ENCODE data around the gene DUSP16.
"Not testable (repeated sequence)": the region's sequence is repeated elsewhere in the genome, so short reads cannot be mapped to it uniquely, and the experiment has no call there.

The DUSP16 gene

DNA sequence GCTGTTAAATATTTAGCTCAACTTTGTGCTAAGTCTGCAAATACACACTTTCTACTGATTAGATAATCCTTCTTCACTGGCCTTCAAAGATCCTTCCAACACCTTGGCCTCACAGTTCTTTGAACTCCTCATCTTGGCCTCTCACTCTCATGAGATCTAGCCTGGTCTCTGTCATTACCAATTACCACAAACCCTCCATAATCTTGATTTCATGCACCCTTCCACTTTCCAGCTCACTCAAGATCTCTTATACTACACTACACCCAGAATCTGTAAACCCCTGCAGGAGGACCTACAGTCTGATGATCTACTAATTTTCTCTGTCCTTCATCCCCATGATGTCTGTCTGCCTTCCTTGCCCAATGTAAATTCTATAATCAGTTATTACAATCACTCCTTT, 71.1 kb downstream of the DUSP16 start:
- DNase-seq = no peak

DNA sequence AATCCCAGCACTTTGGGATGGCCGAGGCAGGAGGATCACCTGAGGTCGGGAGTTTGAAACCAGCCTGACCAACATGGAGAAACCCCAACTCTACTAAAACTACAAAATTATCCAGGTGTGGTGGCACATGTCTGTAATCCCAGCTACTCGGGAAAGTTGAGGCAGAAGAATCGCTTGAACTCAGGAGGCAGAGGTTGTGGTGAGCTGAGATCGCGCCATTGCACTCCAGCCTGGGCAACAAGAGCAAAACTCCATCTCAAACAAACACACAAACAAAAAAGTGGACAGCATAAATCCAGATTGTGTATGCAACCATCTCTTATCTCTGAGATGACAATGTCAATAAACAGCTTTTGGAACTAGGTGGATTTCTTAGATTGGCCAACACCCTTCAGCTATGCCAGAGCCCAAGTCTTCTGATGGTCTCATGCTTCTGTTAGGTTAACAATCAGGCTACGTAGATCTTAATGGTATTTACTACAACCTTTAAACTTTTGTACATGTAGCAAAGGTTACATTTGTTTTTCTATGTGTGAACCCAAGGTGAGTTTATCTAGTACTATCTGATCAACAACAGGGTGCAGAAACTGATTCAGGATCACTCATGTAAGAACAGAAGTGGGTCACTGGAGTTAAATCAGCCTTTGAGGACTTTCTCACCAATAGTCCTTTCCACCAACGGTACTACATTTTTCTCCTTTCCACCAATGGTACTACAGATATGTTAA, 73.7 kb downstream of the DUSP16 start:
- no peak for DNase-seq

GRCh38 chr12:12488296-12488695, 74.4 kb downstream of the DUSP16 start:
- no peak for DNase-seq

GRCh38 chr12:12487490-12487889, 75.2 kb downstream of the DUSP16 start:
- no peak for DNase-seq

DNA sequence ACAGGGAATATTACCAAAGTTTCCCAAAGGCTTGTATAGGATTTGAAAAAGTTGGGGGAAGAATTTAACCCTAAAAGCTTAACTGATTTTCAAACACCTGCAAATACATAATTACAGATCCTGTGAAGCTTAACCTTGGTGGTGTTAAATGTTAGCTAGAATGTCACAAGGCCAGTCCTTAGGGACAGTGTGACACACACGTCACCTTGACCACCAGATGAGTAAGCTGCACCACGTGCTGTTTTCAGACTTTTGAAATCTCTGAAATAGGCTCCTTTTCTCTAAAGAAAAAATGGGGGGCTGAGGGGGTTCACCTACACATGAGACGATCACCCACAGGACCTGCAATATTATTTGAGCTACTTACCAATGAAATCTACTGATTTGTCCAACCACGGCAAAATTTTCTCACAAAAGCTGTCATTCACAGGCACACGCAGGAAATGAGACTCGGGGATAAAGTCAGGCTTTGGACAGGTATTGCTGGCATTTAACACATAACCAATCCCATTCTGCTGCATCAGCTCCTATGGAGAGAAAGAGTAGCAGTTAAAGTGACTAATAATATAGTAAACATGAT, 75.9 kb downstream of the DUSP16 start:
- DNase-seq = no peak

DNA sequence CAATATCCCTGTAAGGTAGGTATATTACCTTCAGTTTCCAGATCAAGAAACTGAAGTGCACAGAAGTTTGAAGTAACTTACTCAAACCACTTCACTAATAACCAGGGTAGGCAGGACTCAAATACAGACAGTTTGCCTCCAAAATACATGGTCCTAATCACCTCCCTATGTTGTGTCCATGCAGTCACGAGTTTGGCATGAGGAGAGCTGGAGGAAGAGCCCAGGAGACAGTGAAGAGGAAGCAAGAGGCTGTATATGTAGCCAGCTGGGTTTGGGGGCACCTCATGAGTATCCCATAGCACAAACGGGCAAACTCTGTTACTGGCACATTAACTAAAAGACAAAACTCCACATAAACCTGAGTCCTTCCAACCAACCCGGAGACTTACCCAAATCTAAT, 79.2 kb downstream of the DUSP16 start:
- DNase-seq = no peak

- DNase-seq = no peak
Observed at GRCh38 chr12:12482959-12483358, 79.7 kb downstream of the DUSP16 start.

DNA sequence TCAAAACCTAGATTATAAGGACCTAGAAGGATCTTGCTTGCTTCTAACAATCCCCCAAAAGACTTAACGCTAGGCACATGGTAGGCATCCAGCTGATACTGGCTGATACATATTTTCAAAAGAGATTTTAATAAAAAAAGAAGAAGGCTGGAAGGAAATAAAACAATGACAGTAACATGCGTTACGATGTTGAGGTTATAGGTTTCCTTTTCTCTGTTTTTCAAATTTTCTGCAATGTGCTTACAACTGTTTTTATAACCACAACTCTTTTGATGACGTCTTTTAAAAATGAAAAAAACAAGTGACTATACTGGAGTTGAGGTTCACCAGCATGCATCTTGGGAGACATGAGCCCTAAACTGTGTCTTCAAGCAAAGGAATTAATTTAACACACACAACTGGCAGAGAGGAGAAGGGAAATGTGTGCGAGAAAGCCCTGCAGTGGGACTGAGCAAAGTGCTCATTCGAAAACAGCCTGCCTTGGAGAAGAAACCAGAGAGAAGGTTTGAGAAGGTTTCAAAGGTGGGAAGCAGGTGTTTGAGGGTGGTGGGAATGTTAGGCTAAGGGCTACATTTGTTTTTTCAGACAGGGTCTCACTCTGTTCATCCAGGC, 80.4 kb downstream of the DUSP16 start:
- peak; percentile 28 for DNase-seq

DNA sequence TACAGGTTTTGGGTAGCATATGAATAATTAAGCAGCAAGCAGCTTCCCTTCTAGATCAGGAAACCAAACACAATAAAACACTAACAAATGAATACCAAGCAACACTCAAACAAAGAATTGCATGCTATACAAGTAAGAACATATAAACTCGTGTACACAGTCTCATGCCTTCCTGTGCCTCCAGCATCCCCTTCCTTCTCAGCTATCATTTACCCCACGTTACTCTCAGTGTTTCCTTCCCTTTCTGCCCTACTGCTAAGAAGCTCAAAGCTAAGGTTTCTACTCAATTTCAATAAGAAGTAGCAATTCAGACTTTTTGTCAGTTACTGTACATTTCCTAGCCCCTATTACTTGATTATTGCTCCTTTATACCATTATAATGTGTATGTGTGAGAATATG, 81.0 kb downstream of the DUSP16 start:
- no peak for DNase-seq

DNA sequence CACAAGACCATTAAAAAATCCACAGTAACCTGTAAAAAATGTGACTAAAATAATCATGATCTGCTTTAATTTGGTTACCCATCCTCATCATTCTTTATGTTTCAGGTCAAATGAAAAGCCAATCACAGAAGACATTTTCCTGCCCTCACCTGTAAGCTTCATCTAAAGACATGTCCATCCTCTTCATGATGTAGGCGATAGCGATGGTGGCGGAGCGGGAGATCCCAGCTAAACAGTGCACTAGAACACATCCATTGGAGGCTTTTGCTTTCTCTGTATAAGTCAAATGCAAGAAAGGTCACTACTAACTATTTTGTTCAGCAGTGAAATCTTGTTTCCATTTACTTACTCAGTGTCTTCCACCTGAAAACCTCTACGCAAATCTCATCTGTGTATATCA, 82.6 kb downstream of the DUSP16 start:
- no peak for DNase-seq

GRCh38 chr12:12477532-12477890, 85.2 kb downstream of the DUSP16 start:
- DNase-seq = no peak

- no peak for DNase-seq
Observed at GRCh38 chr12:12476857-12477531, 85.7 kb downstream of the DUSP16 start.

DNA sequence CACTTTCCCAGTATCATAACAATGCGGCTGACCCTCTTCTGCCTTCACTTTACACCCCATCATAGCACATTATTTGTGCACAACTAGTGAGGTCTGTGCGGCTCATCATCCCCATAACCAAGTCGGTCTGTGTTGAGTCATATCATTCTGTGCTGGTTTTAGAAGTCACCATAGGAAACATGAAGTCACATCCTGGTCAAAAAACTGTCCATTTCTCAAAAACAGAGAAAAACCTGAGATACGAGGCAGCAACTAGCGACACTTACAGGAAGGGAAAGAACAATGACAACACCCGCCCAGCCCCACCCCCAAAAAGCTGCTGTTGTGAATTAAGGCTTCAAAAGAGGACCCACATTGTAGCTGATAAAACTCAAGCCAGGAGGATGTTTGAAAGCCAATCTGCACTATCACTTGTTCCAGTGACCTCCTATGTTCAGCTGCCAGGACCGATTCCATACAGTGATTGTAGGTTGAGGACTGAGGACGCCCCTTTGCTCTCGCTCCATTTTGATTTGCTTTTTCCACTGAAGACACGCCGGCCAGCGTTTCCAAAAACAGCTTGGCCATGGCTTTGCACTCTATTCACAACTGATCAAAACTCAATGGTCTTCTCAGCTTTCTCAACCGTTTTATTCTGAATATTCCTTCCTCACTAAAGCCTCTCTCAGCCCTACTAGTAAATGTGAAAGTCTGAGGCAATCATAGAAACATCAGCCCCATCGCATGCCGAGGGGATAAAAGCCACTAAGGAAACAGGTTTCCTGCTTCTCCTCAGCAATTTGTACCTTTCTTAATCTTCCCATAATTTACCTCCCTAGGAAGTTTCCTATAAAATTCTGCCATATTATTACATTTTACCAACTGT, 87.5 kb downstream of the DUSP16 start:
- DNase-seq = peak; percentile 39

DNA sequence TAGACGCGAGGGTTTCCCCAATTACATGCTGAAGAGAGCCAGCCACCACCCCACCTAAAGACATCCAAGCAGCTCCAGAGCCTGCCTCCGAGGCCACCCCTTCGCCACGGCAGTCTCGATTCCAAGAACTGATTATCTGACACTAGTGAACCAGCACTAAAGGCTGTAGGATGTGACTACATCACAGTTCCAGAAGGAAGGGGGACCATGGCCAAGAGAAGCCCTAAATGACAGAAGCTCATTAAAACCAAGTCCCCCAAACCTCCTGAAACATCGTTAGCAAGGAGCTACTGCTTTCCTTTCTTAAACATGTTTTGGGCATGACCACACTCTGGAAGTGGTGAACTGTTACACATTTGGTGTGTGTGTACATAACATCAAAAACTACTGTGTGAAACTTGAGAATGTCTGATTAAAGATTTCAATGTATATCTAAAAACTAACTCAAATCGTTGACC, 88.2 kb downstream of the DUSP16 start:
- no peak for DNase-seq

- DNase-seq = no peak
Observed at GRCh38 chr12:12473223-12473622, 89.4 kb downstream of the DUSP16 start.

DNA sequence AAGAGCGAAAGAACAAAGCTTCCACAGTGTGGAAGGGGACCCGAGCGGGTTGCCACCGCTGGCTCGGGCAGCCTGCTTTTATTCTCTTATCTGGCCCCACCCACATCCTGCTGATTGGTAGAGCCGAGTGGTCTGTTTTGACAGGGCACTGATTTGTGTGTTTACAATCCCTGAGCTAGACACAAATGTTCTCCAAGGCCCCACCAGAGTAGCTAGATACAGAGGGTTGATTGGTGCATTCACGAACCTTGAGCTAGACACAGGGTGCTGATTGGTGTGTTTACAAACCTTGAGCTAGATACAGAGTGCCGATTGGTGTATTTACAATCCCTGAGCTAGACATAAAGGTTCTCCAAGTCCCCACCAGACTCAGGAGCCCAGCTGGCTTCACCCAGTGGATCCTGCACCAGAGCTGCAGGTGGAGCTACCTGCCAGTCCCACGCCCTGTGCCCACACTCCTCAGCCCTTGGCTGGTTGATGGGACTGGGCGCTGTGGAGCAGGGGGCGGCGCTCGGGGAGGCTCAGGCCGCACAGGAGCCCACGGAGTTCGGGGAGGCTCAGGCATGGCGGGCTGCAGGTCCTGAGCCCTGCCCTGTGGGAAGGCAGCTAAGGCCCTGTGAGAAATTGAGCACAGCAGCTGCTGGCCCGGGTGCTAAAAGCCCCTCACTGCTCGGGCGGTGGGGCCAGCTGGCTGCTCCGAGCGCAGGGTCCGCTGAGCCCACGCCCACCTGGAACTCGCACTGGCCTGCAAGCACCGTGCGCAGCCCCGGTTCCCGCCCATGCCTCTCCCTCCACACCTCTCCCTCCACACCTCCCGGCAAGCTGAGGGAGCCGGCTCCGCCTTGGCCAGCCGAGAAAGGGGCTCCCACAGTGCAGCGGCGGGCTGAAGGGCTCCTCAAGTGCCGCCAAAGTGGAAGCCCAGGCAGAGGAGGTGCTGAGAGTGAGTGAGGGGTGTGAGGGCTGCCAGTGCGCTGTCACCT, 90.4 kb downstream of the DUSP16 start:
- not testable (repeated sequence) for DNase-seq

- DNase-seq = no peak
Observed at GRCh38 chr12:12470751-12471306, 91.8 kb downstream of the DUSP16 start.

DNA sequence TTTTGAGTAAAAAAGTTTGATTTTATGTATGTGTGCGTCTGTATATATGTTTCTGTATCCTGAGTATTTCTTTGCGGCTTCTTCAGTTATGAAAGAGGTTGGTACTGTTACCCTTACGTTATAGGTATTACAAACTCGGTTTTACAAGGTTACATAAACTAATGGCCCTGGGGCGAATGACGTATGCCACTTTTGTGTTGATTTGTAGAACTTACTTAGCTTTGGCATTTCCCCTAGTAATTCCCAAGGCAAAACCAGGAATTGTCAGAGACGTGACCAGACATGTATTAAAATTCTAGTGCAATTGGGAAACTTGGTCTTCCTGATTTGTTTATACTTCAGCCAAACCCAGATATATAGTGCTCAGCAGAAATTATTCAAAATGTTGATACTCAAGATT, 93.3 kb downstream of the DUSP16 start:
- DNase-seq = no peak

DNA sequence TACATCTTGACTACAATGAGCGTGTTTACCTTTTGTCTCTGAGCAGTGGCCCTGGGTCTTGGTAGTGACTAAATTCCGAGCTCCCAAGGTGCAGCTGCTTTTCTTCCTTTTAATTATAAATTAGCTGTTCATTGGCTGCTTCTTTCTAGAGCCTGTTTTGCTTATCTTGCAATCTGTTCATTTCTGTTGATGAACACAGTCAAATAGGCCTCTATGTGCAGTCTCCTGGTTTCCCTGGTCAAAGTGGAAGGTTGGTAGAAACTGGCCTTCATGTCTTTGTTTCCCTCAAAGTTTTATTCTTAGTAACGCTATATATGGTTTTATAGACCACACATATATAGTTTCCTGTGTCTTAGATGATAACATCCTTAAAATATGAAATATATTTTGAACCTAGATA, 94.1 kb downstream of the DUSP16 start:
- no peak for DNase-seq

GRCh38 chr12:12467688-12468261, 94.9 kb downstream of the DUSP16 start:
- DNase-seq = peak; percentile 62

GRCh38 chr12:12467264-12467663, 95.4 kb downstream of the DUSP16 start:
- DNase-seq = peak; percentile 25
